Aorta (tissue), 5 donors: ENCODE measurements around the gene PNPO. TPM values are rescaled to one million over a fixed set of nuclear protein-coding genes. Genes with fewer than 3 reads are reported as not detected.

Experiments used
- ATAC-seq: fragments of 200-7000 bp; cut with Tn5 transposase; one replicate; pipeline ENCODE4 v1.9.1; 2022; ENCODE audit warnings: moderate library complexity; ENCODE audit not compliant: low FRiP score
- DNase-seq, 2 donors: peaks; one replicate each; pipeline ENCODE4 v3.0.0-alpha.2; 2020
- H3K27ac ChIP-seq, 2 donors: one replicate each; pipeline ENCODE4 v1.5.1; 2013; ENCODE audit warnings: low read length in 2 of 2, mild to moderate bottlenecking in 2 of 2, moderate library complexity in 2 of 2, control low read depth in 1 of 2, inconsistent platforms in 1 of 2, low read depth in 1 of 2
- H3K27me3 ChIP-seq, 2 donors: one replicate each; pipeline ENCODE4 v1.6.1; 2013; ENCODE audit warnings: control low read depth in 1 of 2, low read length in 1 of 2, mild to moderate bottlenecking in 1 of 2, moderate library complexity in 1 of 2; ENCODE audit not compliant: insufficient read depth in 2 of 2, control insufficient read depth in 1 of 2
- H3K36me3 ChIP-seq, 2 donors: one replicate each; pipeline ENCODE4 v1.6.1; 2013; ENCODE audit warnings: control low read depth in 1 of 2, low read length in 1 of 2, mild to moderate bottlenecking in 1 of 2; ENCODE audit not compliant: insufficient read depth in 2 of 2, control insufficient read depth in 1 of 2
- H3K4me1 ChIP-seq, 2 donors: one replicate each; pipeline ENCODE4 v1.6.1; 2013; ENCODE audit warnings: low read length in 2 of 2, control low read depth in 1 of 2, mild to moderate bottlenecking in 1 of 2, moderate library complexity in 1 of 2; ENCODE audit not compliant: insufficient read depth in 2 of 2, control insufficient read depth in 1 of 2
- H3K4me3 ChIP-seq, 2 donors: one replicate each; pipeline ENCODE4 v1.5.1; 2013; ENCODE audit warnings: low read length in 2 of 2, control low read depth in 1 of 2, mild to moderate bottlenecking in 1 of 2
- H3K9me3 ChIP-seq: one replicate; pipeline ENCODE4 v1.6.1; 2013; ENCODE audit warnings: mild to moderate bottlenecking, low read length; ENCODE audit not compliant: control insufficient read depth
- WGBS, 2 donors: extraction: QIAGEN DNeasy Blood & Tissue Kit; methylation state at CpG; one replicate each; pipeline ENCODE4 v1.1.7; 2013; 5-methylcytosine and 5-hydroxymethylcytosine counted together
- intact Hi-C, 2 donors: fragments of 100-400 bp; cut with DNase I; formaldehyde crosslinking; loops; one replicate each; pipeline versions ENCODE4 v1.14.2 to v1.15.0; 2022
- polyA plus RNA-seq, 2 donors: library from polyadenylated mRNA; stranded (reverse); fragments of 200-250 nt; gene quantifications; one replicate each; pipeline ENCODE4 v1.2.3, GENCODE V29; 2013
- total RNA-seq, 2 donors: library from RNA; stranded (reverse); fragmentation: NEBNext Ultra II Directional; extraction: Animal tissue kit (Norgen Biotek cat#: 25700); gene quantifications; one replicate each; pipeline ENCODE4 v1.2.1, GENCODE V29; 2021
- donor health status: healthy with polysubstance abuse.
- donor health status: Bipolar disorder and iron deficiency.
- donor health status: DM: no; HTN: no; CAD: no.
- donor health status: DM: no; HTN: no; CAD: no.
- donor health status: DM: yes; HTN: yes; CAD: no.

The PNPO gene
- total and polyA plus RNA-seq, 4 donors: 4.9 to 19.5 (median 10.6) TPM

DNA sequence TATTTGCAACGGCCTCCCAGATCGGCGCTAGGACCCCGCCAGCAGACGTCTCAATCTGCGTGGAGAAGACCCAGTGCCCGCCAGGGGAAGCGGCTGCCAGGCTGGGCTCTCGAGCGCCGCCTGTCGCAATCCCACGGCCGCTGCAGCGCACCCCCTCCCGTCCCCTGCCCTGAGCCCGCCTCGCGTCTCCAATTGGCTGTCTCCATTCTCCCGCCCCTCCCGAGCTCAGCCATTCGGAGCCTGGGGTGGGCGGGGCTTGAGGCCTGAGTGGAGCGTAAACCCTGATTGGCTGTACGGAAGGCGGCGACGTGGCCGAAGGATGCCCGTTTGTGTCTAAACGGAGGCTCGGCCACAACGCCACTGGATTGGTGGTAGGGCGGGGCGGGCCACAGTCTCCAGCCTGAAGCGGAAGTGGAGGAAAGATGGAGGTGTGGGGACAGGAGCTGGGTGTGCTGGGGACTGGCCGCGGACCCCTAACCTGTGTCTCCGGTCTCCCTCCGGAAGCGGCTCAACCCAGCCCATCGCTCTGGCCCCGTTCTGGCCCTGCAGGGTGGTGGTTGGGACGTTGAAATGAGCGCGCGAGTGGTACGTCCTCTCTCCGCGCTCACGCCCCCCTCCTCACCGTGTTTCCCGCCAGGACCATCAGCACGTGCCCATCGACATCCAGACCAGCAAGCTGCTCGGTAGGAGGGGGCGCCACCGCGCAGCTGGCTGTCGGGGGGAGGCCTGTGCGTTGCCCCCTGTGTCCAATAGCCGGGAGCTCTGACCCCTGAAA is 29.5 kb downstream of the PNPO start, which contains the start of gene CDK5RAP3:
TSS of gene CDK5RAP3 (plus strand) at position 389 of the 775 bp plus-strand sequence. CDS start at position 423, 34 bp downstream.
- 0 to 1% methylated on average over 60 to 62 of the region's 62 CpGs for WGBS, 2 donors
- ATAC-seq (peak; percentile 100), DNase-seq (peak; percentile 100)
- no peaks in the 10 kb centered on the region for H3K9me3 ChIP-seq
- peak within 1 kb of the TSS; percentile 52 to 55 for H3K4me3 ChIP-seq
- intact Hi-C loops: loop anchor here (1.0 to 5.0 kb wide), 4 partner anchors 24 to 129 kb away; partner anchors contain the start of genes SCRN2 (in 2 of the 2) and SP2 (in 1 of the 2)
- H3K36me3 ChIP-seq: no peaks in the 10 kb centered on the region
- H3K27me3 ChIP-seq: no peaks in the 10 kb centered on the region
- peaks cover 0 to 3% of the 10 kb centered on the region in 2 donors for H3K4me1 ChIP-seq
- H3K27ac ChIP-seq: peak within 1 kb of the TSS in 1 of 2 donors; percentile 11

- DNase-seq (no peak), ATAC-seq (no peak)
- H3K36me3 ChIP-seq: peaks cover 0 to 2% of the 10 kb centered on the region in 2 donors
- H3K27ac ChIP-seq: no peak overlapping the region
- no peak overlapping the region for H3K4me3 ChIP-seq
- H3K9me3 ChIP-seq: no peaks in the 10 kb centered on the region
- peaks cover 0 to 3% of the 10 kb centered on the region in 2 donors for H3K4me1 ChIP-seq
- 89 to 91% methylated on average over 8 of the region's 8 CpGs for WGBS, 2 donors
- intact Hi-C loops: loop anchor here (5.0 kb wide), 1 partner anchor 131 kb away; the partner anchor contains the start of gene SCRN2 (in 2 of the 2)
- H3K27me3 ChIP-seq: no peaks in the 10 kb centered on the region
Measured at GRCh38 chr17:47973541-47973940, 32.2 kb downstream of the PNPO start.

DNA sequence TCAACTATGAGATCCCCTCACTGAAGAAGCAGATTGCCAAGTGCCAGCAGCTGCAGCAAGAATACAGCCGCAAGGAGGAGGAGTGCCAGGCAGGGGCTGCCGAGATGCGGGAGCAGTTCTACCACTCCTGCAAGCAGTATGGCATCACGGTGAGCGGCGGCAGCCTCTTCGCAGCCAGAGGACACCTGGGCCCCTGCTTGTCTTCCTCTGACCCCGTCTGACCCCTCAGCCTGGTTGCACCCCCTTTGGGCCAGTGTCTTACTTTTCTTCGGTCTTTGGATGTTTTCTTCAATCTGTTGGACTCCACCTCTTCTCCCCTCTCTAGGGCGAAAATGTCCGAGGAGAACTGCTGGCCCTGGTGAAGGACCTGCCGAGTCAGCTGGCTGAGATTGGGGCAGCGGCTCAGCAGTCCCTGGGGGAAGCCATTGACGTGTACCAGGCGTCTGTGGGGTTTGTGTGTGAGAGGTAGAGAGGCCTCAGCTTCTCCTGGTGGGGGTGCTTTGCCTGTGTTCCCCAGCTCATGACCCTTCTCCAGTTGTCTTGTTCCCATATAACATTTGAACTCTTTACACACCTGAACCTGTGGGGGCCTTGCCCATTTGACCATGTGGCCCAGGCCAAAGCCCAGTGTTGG is 33.9 kb downstream of the PNPO start:
- Histone ChIP-seq H3K4me3 (no peak overlapping the region), H3K36me3 (peaks cover 2 to 3% of the 10 kb centered on the region in 2 donors), H3K27ac (no peak overlapping the region), H3K9me3 (no peaks in the 10 kb centered on the region), H3K4me1 (no peaks in the 10 kb centered on the region), H3K27me3 (no peaks in the 10 kb centered on the region)
- no peak for ATAC-seq
- 75 to 78% methylated on average over 15 of the region's 15 CpGs for WGBS, 2 donors
- no peak for DNase-seq
- intact Hi-C loops: loop anchor here in 1 of 2 donors (5.0 kb wide), 1 partner anchor 47 kb away; no protein-coding TSS in a partner anchor

GRCh38 chr17:47975823-47976205 is 34.4 kb downstream of the PNPO start:
- Histone ChIP-seq H3K36me3 (peaks cover 2 to 6% of the 10 kb centered on the region in 2 donors), H3K27ac (no peak overlapping the region), H3K4me1 (no peaks in the 10 kb centered on the region), H3K27me3 (no peaks in the 10 kb centered on the region), H3K4me3 (no peak overlapping the region), H3K9me3 (no peaks in the 10 kb centered on the region)
- intact Hi-C loops: loop anchor here (2.0 to 5.0 kb wide), 2 partner anchors 43 to 46 kb away; no protein-coding TSS in a partner anchor
- no peak for ATAC-seq
- 92 to 93% methylated on average over 10 of the region's 10 CpGs for WGBS, 2 donors
- DNase-seq: no peak

DNA sequence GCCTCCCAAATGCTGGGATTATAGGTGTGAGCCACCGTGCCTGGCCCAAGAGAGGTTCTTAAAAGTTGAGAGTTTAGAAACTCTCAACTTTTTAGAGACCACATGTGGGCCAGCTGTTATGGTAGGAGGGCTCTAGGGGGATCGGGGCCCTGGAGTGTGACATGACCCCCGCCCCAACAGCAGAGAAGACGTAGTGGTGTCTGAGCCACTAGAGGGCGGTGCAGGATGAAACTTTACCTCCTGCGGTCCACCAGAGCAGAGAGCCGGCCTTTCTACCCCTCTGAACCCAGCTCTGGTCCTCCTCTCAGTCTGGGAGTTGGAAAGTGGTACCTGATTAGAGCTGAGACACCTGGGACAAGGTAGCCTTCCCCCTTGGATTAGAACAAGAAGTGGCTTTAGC is 37.0 kb downstream of the PNPO start:
- Histone ChIP-seq H3K36me3 (peaks cover 2 to 6% of the 10 kb centered on the region in 2 donors), H3K4me1 (no peaks in the 10 kb centered on the region), H3K9me3 (no peaks in the 10 kb centered on the region), H3K27ac (no peak overlapping the region), H3K27me3 (no peaks in the 10 kb centered on the region), H3K4me3 (no peak overlapping the region)
- intact Hi-C loops: loop anchor here (2.0 to 5.0 kb wide), 2 partner anchors 44 to 152 kb away; no protein-coding TSS in a partner anchor
- WGBS, 2 donors: 15 to 18% methylated on average over 7 of the region's 7 CpGs
- DNase-seq (peak; percentile 72 to 79), ATAC-seq (peak; percentile 46)

DNA sequence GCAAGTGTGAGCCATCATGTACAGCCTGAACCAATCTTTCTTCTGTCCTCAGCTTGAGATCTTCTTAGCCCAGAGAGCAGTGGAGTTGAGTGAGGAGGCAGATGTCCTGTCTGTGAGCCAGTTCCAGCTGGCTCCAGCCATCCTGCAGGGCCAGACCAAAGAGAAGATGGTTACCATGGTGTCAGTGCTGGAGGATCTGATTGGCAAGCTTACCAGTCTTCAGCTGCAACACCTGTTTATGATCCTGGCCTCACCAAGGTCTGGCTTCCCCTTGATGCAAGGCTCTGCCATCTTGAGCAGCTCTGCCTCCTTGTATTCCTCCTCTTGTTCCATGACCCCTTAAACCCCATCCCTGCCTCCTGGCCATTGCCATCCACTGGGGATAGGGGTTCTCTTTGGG is 39.2 kb downstream of the PNPO start:
- H3K36me3 ChIP-seq: peaks cover 2 to 6% of the 10 kb centered on the region in 2 donors
- intact Hi-C loops: no loop called here
- no peaks in the 10 kb centered on the region for H3K4me1 ChIP-seq
- H3K9me3 ChIP-seq: no peaks in the 10 kb centered on the region
- H3K27me3 ChIP-seq: no peaks in the 10 kb centered on the region
- H3K4me3 ChIP-seq: no peak overlapping the region
- no peak for DNase-seq
- H3K27ac ChIP-seq: no peak overlapping the region
- no peak for ATAC-seq

DNA sequence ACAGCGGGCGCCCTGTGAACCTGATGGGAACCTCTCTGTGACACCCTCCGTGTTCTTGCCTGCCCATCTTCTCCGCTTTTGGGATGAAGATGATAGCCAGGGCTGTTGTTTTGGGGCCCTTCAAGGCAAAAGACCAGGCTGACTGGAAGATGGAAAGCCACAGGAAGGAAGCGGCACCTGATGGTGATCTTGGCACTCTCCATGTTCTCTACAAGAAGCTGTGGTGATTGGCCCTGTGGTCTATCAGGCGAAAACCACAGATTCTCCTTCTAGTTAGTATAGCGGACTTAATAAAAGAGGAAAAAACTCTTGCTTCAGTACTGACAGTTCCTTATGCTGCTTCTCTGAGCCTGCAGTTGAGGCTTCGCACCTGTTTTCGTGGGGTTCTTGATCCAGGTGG is 40.1 kb downstream of the PNPO start:
- Histone ChIP-seq H3K4me1 (no peaks in the 10 kb centered on the region), H3K36me3 (peaks cover 2 to 6% of the 10 kb centered on the region in 2 donors), H3K27ac (no peak overlapping the region), H3K9me3 (no peaks in the 10 kb centered on the region), H3K27me3 (no peaks in the 10 kb centered on the region), H3K4me3 (no peak overlapping the region)
- ATAC-seq (no peak), DNase-seq (no peak)
- 94% methylated on average over 9 of the region's 9 CpGs for WGBS, 2 donors
- intact Hi-C loops: no loop called here

- peaks cover 0 to 6% of the 10 kb centered on the region in 2 donors for H3K36me3 ChIP-seq
- H3K4me3 ChIP-seq: no peak overlapping the region
- no peaks in the 10 kb centered on the region for H3K9me3 ChIP-seq
- no peaks in the 10 kb centered on the region for H3K27me3 ChIP-seq
- intact Hi-C loops: no loop called here
- 54 to 60% methylated on average over 14 of the region's 14 CpGs for WGBS, 2 donors
- no peak for ATAC-seq
- H3K27ac ChIP-seq: no peak overlapping the region
- no peak for DNase-seq
- H3K4me1 ChIP-seq: no peaks in the 10 kb centered on the region
Measured at GRCh38 chr17:47982091-47982617, 40.8 kb downstream of the PNPO start.
